Measurements from ENCODE around the gene FRY. TPM values are rescaled to one million over a fixed set of nuclear protein-coding genes. Genes with fewer than 3 reads are reported as not detected.

The FRY gene
- total and polyA plus RNA-seq, 9 of the 15 experiments (the other 6 are each of a cell fraction or from before 2014, with no cell fraction given), result 0.03 to 0.31 (median 0.11) TPM; not detected in 3

- no peak overlapping the region for H3K9ac ChIP-seq (ENCODE audit: insufficient read depth in 1 of 2, low read depth in 2 of 2, low read length in 2 of 2)
- H4K20me1 ChIP-seq (replicated peaks; ENCODE audit: control insufficient read depth, insufficient read depth, low read length), result no peaks in the 10 kb centered on the region
- intact Hi-C loops (cut with micrococcal nuclease), result no loop called here
- FAIRE-seq, result no peak
- ChIA-PET POLR2A (interaction anchor here (0.6 kb wide), 1 partner anchor 103 kb away, joined by 3 read pairs; no protein-coding TSS in a partner anchor), CTCF (ENCODE audit: low intra/inter-chr PET ratio) (no interaction called here)
- H3K4me3 ChIP-seq, result no peak overlapping the region
- H2AFZ ChIP-seq (ENCODE audit: low read depth, low read length), result no peak overlapping the region
- no TSS peak for BruUV-seq (replicated peaks)
- no peak for ATAC-seq
- no peak for TF ChIP-seq ZNF121 (CRISPR knock-in tag; conservative IDR thresholded peaks at IDR 0.05)
- TF ChIP-seq ZNF436 (CRISPR knock-in tag; IDR thresholded peaks at IDR 0.05), result no peak
- no peak for TF ChIP-seq ELF2 (CRISPR knock-in tag; IDR thresholded peaks at IDR 0.05)
- no peak for TF ChIP-seq SRSF3 (IDR thresholded peaks at IDR 0.05; ENCODE audit: insufficient read depth, low read length)
- in situ Hi-C loops (cut with MboI), result no loop called here
- no peaks in the 10 kb centered on the region for H3K36me3 ChIP-seq (ENCODE audit: control insufficient read depth, insufficient read depth, low read length)
- 0% methylated on average over 3 of the region's 3 CpGs for WGBS (ENCODE audit: insufficient coverage, low coverage, missing lambda C conversion rate)
- no peaks in the 10 kb centered on the region for H3K9me3 ChIP-seq (replicated peaks; ENCODE audit: control insufficient read depth, insufficient read depth, low read depth, low read length)
- DNase-seq (ENCODE audit: extremely low read depth in 1 of 4, low spot score in 3 of 4), result no peak
- no peaks in the 10 kb centered on the region for H3K79me2 ChIP-seq (ENCODE audit: control insufficient read depth, insufficient read depth, low read length)
- H3K4me2 ChIP-seq (ENCODE audit: insufficient read depth, low read length), result no peak overlapping the region
- peaks cover 0 to 12% of the 10 kb centered on the region in 2 experiments; a peak in 3 of 5 replicates for H3K27me3 ChIP-seq (ENCODE audit: control insufficient read depth in 2 of 2, insufficient read depth in 2 of 2, low read length in 2 of 2)
- H3K4me1 ChIP-seq (replicated peaks in 1 of 2; ENCODE audit: control insufficient read depth in 2 of 2, insufficient read depth in 2 of 2, low read length in 2 of 2), result no peaks in the 10 kb centered on the region
- H3K27ac ChIP-seq (ENCODE audit: extremely low read depth, low read depth, low read length), result no peak overlapping the region
- H3K9me1 ChIP-seq (ENCODE audit: control insufficient read depth, insufficient read depth, low read length), result no peaks in the 10 kb centered on the region
Observed at GRCh38 chr13:32211813-32212212, 180.2 kb downstream of the FRY start.

GRCh38 chr13:32212421-32212820, 180.8 kb downstream of the FRY start:
- FAIRE-seq, result no peak
- Histone ChIP-seq H3K27me3 (ENCODE audit: control insufficient read depth in 2 of 2, insufficient read depth in 2 of 2, low read length in 2 of 2) (peaks cover 0 to 12% of the 10 kb centered on the region in 2 experiments; a peak in 4 of 5 replicates), H3K9ac (ENCODE audit: insufficient read depth in 1 of 2, low read depth in 2 of 2, low read length in 2 of 2) (no peak overlapping the region), H3K27ac (ENCODE audit: extremely low read depth, low read depth, low read length) (no peak overlapping the region), H3K9me3 (replicated peaks; ENCODE audit: control insufficient read depth, insufficient read depth, low read depth, low read length) (no peaks in the 10 kb centered on the region), H3K79me2 (ENCODE audit: control insufficient read depth, insufficient read depth, low read length) (no peaks in the 10 kb centered on the region), H3K36me3 (ENCODE audit: control insufficient read depth, insufficient read depth, low read length) (no peaks in the 10 kb centered on the region), H3K4me1 (replicated peaks in 1 of 2; ENCODE audit: control insufficient read depth in 2 of 2, insufficient read depth in 2 of 2, low read length in 2 of 2) (no peaks in the 10 kb centered on the region), H2AFZ (ENCODE audit: low read depth, low read length) (no peak overlapping the region), H3K4me2 (ENCODE audit: insufficient read depth, low read length) (no peak overlapping the region), H4K20me1 (replicated peaks; ENCODE audit: control insufficient read depth, insufficient read depth, low read length) (no peaks in the 10 kb centered on the region), H3K9me1 (ENCODE audit: control insufficient read depth, insufficient read depth, low read length) (no peaks in the 10 kb centered on the region), H3K4me3 (no peak overlapping the region)
- no peak for DNase-seq (ENCODE audit: extremely low read depth in 1 of 4, low spot score in 3 of 4)
- in situ Hi-C loops (cut with MboI), result no loop called here
- WGBS (ENCODE audit: insufficient coverage, low coverage, missing lambda C conversion rate), result 6% methylated on average over 3 of the region's 3 CpGs
- ChIA-PET POLR2A (interaction anchor here (0.6 kb wide), 1 partner anchor 102 kb away, joined by 3 read pairs; no protein-coding TSS in a partner anchor), CTCF (ENCODE audit: low intra/inter-chr PET ratio) (no interaction called here)
- ATAC-seq, result no peak
- BruUV-seq (replicated peaks), result no TSS peak
- TF ChIP-seq SNRNP70 (optimal IDR thresholded peaks at IDR 0.05; ENCODE audit: low read depth, low read length), result no peak
- intact Hi-C loops (cut with micrococcal nuclease), result no loop called here

Measured in K562 (cell line).